HepG2 (cell line): ENCODE data around the gene RNF208. TPM values are rescaled to one million over a fixed set of nuclear protein-coding genes. Genes with fewer than 3 reads are reported as not detected.
A peak's percentile ranks its signal among the peaks of the same experiment; 100 is the strongest.

ENCODE experiments used
- AHR ChIP-seq: IDR thresholded peaks from 2 replicates; pipeline ENCODE4 v1.6.1; 2018; ENCODE audit warnings: missing genetic modification reagents, missing compliant biosample characterization
- DDIT3 ChIP-seq: sonication (generic); formaldehyde crosslinking; IDR thresholded peaks from 2 replicates; pipeline ENCODE4 v1.4.0; 2020; ENCODE audit warnings: mild to moderate bottlenecking, missing genetic modification reagents
- FOXJ3 ChIP-seq: sonication (generic); formaldehyde crosslinking; IDR thresholded peaks from 2 replicates; pipeline ENCODE4 v1.4.0; 2020; ENCODE audit warnings: missing genetic modification reagents, mild to moderate bottlenecking, borderline replicate concordance
- FOXO1 ChIP-seq: sonication (generic); formaldehyde crosslinking; IDR thresholded peaks from 2 replicates; pipeline ENCODE4 v1.4.0; 2020; ENCODE audit warnings: missing genetic modification reagents
- GTF2F1 ChIP-seq: fragments of 150-350 bp; IDR thresholded peaks from 2 replicates; pipeline ENCODE4 v1.6.1; 2014; ENCODE audit warnings: low read length
- HMGXB3 ChIP-seq: sonication (generic); formaldehyde crosslinking; IDR thresholded peaks from 2 replicates; pipeline ENCODE4 v1.4.0; 2020; ENCODE audit warnings: missing genetic modification reagents, borderline replicate concordance
- HNRNPLL ChIP-seq: fragments of 200-400 bp; formaldehyde crosslinking; IDR thresholded peaks from 2 replicates; pipeline ENCODE4 v1.6.1; 2017; ENCODE audit warnings: mild to moderate bottlenecking, low read depth, low read length; ENCODE audit not compliant: poor library complexity, severe bottlenecking
- NFYB ChIP-seq: sonication (generic); formaldehyde crosslinking; IDR thresholded peaks from 2 replicates; pipeline ENCODE4 v1.4.0; 2020; ENCODE audit warnings: missing genetic modification reagents
- ZEB1 ChIP-seq: IDR thresholded peaks from 2 replicates; pipeline ENCODE4 v1.6.1; 2012; ENCODE audit warnings: mild to moderate bottlenecking, low read depth, inconsistent platforms; ENCODE audit not compliant: insufficient replicate concordance
- ZNF275 ChIP-seq: sonication (generic); formaldehyde crosslinking; IDR thresholded peaks from 2 replicates; pipeline ENCODE4 v1.8.0; 2022; ENCODE audit warnings: missing genetic modification reagents, mild to moderate bottlenecking, inconsistent platforms, borderline replicate concordance
- ZNF292 ChIP-seq: sonication (generic); formaldehyde crosslinking; IDR thresholded peaks from 2 replicates; pipeline ENCODE4 v1.8.1; 2022; ENCODE audit warnings: mild to moderate bottlenecking, low read depth, missing genetic modification reagents, borderline replicate concordance
- ZNF318 ChIP-seq: sonication (generic); formaldehyde crosslinking; IDR thresholded peaks from 2 replicates; pipeline ENCODE4 v1.4.0; 2020; ENCODE audit warnings: mild to moderate bottlenecking, missing genetic modification reagents
- ZNF552 ChIP-seq: sonication (generic); formaldehyde crosslinking; IDR thresholded peaks from 2 replicates; pipeline ENCODE4 v1.9.0; 2022; ENCODE audit warnings: missing genetic modification reagents, mild to moderate bottlenecking, borderline replicate concordance
- polyA plus RNA-seq, 8 experiments: library from polyadenylated mRNA; depleted of rRNA in 3 of 8; stranded (reverse) in 7 of 8; unstranded in 1 of 8; fragments of >200 nt; fragmentation: Illumina TruSeq in 4 of 8; extraction: Trizol in 4 of 8; gene quantifications; 2 replicates each; pipeline versions ENCODE4 v1.2.1 to v1.2.3, GENCODE V29; 2011 to 2016; ENCODE audit warnings: low read depth in 4 of 8, missing spikeins in 1 of 8, mixed read lengths in 1 of 8; ENCODE audit not compliant: insufficient read depth in 1 of 8
- total RNA-seq, 5 experiments: library from RNA; depleted of rRNA; stranded (reverse); fragments of >200 nt; fragmentation: Illumina TruSeq; extraction: Trizol; gene quantifications; 2 replicates each; pipeline ENCODE4 v1.2.3, GENCODE V29; 2016; ENCODE audit warnings: low read depth in 1 of 5

RNF208 gene
- total and polyA plus RNA-seq, 2 of the 13 experiments (the other 11 are each of a cell fraction or from before 2014, with no cell fraction given), result 1.6 to 2.1 TPM

GRCh38 chr9:137200311-137201204 is 21.5 kb downstream of the RNF208 start, which contains the start of gene TPRN (continued):
- TF ChIP-seq AHR (CRISPR knock-in tag) (0 out of 2 replicates have a peak, but pooled peaks have one; percentile 63), HNRNPLL (peak; percentile 74), ZNF318 (CRISPR knock-in tag) (no peak), NFYB (CRISPR knock-in tag) (peak; percentile 97), ZEB1 (peak; percentile 25), FOXJ3 (CRISPR knock-in tag) (peak; percentile 61; the same call in 1 of the 2 replicates), GTF2F1 (no peak), FOXO1 (CRISPR knock-in tag) (peak; percentile 50; the same call in 1 of the 2 replicates), ZNF275 (no peak), HMGXB3 (peak; percentile 88; the same call in 1 of the 2 replicates), DDIT3 (CRISPR knock-in tag) (no peak), ZNF552 (CRISPR knock-in tag) (no peak), ZNF292 (CRISPR knock-in tag) (peak; percentile 86)
